ENCODE results near the gene CACNA1D. TPM values are rescaled to one million over a fixed set of nuclear protein-coding genes. Genes with fewer than 3 reads are reported as not detected.

The CACNA1D gene
- total and polyA plus RNA-seq, 9 of the 15 experiments (the other 6 are each of a cell fraction or from before 2014, with no cell fraction given) = 0.29 TPM; not detected in 8

- no peak for TF ChIP-seq REST (IDR thresholded peaks at IDR 0.05; ENCODE audit: borderline replicate concordance)
- no peak for TF ChIP-seq REST (CRISPR knock-in tag; IDR thresholded peaks at IDR 0.05; ENCODE audit: low read depth)
- TF ChIP-seq NR0B1 (IDR thresholded peaks at IDR 0.05; ENCODE audit: partially characterized antibody) = no peak
- no peak for TF ChIP-seq SIX5 (IDR thresholded peaks at IDR 0.05; ENCODE audit: borderline replicate concordance in 1 of 2, insufficient read depth in 1 of 2, low read depth in 1 of 2, low read length in 2 of 2)
- TF ChIP-seq CSDE1 (IDR thresholded peaks at IDR 0.05) = no peak
- no peak for TF ChIP-seq ZBTB17 (CRISPR knock-in tag; IDR thresholded peaks at IDR 0.05)
- TF ChIP-seq CEBPG (CRISPR knock-in tag; IDR thresholded peaks at IDR 0.05) = no peak
- TF ChIP-seq CEBPG (tag; conservative IDR thresholded peaks at IDR 0.05 in 1 of 2, IDR thresholded peaks at IDR 0.05 in 1 of 2) = no peak
- TF ChIP-seq ARID2 (IDR thresholded peaks at IDR 0.05) = no peak
- TF ChIP-seq BHLHE40 (IDR thresholded peaks at IDR 0.05; ENCODE audit: low read length) = no peak
- TF ChIP-seq DDX20 (tag; IDR thresholded peaks at IDR 0.05; ENCODE audit: low read depth) = no peak
- TF ChIP-seq SPI1 (IDR thresholded peaks at IDR 0.05; ENCODE audit: borderline replicate concordance, low read depth, low read length) = no peak
- no peak for TF ChIP-seq DLX4 (CRISPR knock-in tag; IDR thresholded peaks at IDR 0.05)
Measured at GRCh38 chr3:53801319-53801718, 306.9 kb downstream of the CACNA1D start (continued).

All from K562 (cell line).